ENCODE results near the gene ABCA2.

DNA sequence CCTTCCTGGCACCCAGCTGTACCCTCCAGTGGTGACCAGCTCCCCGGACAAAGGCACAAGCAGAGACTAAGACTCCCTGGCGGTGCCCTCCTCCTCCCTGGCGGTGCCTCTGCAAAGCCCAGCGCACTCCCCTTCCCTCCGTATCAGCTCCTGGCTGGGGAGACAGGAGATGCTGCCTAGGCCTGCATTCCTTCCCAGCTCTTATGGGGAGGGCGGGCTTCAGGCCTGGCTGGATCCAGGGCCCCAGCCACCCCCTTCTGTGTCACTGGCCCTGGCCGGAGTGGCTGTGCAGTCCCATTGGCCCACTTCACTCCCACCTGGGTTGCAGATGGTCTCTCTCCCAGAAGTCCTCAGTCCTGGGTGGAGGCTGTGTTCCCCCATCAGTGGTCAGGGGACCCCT lies 69.6 kb downstream of the ABCA2 start:
- TF ChIP-seq EZH2 (IDR thresholded peaks at IDR 0.05; ENCODE audit: borderline replicate concordance, low read length), result no peak
- TF ChIP-seq, protein P1, sequence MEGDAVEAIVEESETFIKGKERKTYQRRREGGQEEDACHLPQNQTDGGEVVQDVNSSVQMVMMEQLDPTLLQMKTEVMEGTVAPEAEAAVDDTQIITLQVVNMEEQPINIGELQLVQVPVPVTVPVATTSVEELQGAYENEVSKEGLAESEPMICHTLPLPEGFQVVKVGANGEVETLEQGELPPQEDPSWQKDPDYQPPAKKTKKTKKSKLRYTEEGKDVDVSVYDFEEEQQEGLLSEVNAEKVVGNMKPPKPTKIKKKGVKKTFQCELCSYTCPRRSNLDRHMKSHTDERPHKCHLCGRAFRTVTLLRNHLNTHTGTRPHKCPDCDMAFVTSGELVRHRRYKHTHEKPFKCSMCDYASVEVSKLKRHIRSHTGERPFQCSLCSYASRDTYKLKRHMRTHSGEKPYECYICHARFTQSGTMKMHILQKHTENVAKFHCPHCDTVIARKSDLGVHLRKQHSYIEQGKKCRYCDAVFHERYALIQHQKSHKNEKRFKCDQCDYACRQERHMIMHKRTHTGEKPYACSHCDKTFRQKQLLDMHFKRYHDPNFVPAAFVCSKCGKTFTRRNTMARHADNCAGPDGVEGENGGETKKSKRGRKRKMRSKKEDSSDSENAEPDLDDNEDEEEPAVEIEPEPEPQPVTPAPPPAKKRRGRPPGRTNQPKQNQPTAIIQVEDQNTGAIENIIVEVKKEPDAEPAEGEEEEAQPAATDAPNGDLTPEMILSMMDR (conservative IDR thresholded peaks at IDR 0.05 in 1 of 2, IDR thresholded peaks at IDR 0.05 in 1 of 2; ENCODE audit: extremely low read depth in 1 of 2, insufficient read depth in 1 of 2, low read depth in 1 of 2, low read length in 2 of 2), result no peak
